ENCODE measurements around the gene STRA6.

The STRA6 gene

GRCh38 chr15:74159773-74160172 lies 42.8 kb downstream of the STRA6 start:
- DNase-seq, result no peak

- DNase-seq, result no peak
Observed at GRCh38 chr15:74158855-74159650, 43.5 kb downstream of the STRA6 start.

GRCh38 chr15:74157868-74158827 lies 44.4 kb downstream of the STRA6 start:
- no peak for DNase-seq

DNA sequence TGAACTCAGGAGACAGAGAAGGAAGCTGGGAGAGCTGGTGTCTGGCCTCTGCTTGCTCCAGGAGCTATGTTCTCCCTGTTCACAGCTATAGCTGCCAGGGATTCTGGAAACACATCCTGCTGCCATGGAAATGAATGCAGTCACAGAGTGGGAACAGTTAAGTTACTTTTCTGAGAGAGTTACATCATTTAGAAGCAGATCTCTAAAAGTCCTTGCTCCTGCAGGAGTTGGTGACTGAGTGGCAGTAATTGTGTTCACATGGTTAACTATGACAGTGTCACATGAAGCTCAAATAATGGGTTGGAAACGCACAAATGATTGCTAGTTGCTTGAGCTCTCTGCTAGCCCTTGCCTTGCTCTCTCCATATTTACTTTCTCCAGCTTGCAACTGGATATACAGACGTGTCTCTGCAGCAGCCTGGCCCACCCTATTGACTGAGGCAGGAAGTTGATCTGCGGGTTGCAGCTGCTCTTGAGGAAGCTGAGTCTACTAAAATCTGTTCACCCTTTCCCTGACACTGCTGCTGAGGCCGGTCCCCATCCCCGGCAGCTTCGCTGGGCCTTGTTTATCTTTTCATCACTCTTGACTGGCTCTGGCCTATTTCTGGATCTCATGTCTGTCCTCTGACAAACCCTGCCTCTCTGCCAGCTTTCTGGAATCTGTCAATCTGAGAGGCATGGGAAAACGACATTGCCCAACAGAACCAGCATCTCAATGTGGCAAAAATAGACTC lies 45.7 kb downstream of the STRA6 start:
- no peak for DNase-seq

- DNase-seq, result no peak
Observed at GRCh38 chr15:74155766-74156417, 46.7 kb downstream of the STRA6 start.

GRCh38 chr15:74147051-74147450 lies 55.5 kb downstream of the STRA6 start:
- no peak for DNase-seq

DNA sequence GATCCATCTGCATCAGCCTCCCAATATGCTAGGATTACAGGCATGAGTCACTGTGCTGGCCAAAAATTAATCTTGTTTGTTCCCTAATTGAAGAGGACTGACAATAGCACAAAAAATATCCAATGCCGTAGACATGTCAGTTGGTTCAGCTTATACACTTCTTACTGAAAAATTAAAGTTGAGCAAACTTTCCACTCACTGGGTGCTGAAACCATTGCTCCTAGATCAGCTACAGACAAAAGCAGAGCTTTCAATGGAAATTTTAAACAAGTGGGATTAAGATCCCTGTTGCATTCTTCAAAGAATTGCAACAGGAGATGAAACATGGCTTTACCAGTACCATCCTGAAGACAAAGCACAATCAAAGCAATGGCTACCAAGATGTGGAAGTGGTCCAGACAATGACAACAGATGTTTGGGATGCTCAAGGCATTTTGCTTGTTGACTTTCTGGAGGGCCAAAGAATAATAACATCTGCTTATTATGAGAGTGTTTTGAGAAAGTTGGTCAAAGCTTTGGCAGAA lies 56.2 kb downstream of the STRA6 start:
- no peak for DNase-seq

DNA sequence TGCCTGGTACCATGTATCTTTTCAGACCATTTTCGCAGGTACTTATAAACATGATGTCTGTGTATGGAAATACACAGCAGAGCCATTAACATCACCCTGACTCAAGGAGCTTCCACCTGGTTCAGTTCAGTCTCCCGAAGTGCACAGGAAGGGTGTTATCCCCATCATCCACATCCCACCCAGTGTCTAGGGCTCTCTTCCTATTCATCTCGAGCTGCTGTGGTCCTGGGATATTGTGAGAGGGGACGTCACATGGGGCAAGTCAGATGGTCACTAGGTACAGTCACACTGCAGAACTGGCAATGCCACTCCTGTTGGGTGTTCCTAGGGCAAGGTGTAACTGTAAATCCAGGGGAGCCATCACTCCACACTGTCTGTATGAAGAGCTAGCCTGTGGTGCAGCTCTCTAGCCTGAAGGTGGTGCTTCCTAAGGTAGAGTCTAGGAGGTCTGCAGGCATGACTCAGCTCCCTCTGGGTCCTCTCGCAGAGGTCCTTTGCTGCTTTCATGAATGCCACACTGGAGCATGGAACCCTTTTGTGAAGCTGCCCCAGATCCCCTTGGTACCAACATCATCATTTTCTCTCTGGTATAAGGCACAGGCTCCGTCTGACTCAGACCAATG lies 58.3 kb downstream of the STRA6 start:
- DNase-seq, result no peak

GRCh38 chr15:74141591-74141990 lies 61.0 kb downstream of the STRA6 start:
- DNase-seq, result no peak

GRCh38 chr15:74138642-74139041 lies 63.9 kb downstream of the STRA6 start:
- no peak for DNase-seq

DNA sequence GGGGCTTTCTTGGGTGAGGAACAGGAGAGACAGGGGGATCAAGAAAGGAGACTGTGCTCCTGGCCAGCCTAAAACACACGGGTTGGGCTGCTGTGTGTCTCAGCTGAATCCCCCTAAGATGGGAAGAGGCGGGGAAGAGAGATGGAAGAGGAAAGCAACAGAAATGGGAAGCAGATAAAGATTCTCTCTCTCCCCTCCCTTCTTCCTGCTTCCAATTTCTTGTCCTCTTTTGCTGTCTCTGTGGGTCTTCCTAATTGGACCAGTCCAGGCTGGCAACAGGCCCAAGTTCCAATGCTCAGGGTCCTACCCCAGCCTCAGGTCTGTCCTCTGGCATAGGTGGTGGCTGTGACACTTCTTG lies 65.1 kb downstream of the STRA6 start:
- DNase-seq, result no peak

DNA sequence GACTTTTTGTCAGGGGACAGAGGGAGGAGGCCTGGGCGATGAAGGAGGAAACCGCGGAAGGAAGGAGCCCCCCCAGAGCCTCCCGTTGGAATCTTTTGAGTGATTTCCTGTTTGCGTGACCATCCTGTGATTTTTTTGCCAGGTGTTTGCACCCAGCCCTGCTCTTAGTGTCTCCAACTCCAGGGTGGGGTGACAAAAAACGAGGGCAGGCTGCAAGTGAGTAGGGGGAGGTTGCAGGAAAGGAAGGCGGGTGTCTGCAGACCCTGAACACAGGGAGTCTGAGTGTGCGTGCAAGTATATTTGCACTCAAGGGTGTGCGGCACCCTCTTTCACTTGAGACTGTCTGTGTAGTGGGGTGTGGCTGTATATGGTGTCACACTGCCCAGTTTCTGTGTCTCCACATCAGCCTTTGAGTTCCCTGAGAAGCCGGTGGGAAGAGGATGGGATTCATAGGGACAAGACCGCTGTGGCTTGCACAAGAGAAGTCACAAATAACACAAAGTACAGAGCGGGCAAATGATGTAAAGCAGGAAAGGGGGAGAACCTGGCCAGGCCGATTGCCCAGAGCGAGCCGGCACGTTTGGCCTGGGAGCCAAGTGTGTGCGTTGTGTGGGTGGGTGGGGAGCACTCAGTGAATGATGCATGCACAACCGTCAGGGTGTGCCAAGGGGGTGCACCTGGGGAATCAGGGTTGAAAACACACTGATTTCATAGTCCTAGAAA lies 65.6 kb downstream of the STRA6 start:
- DNase-seq, result no peak

- DNase-seq, result no peak
Observed at GRCh38 chr15:74136540-74136813, 66.1 kb downstream of the STRA6 start.

DNA sequence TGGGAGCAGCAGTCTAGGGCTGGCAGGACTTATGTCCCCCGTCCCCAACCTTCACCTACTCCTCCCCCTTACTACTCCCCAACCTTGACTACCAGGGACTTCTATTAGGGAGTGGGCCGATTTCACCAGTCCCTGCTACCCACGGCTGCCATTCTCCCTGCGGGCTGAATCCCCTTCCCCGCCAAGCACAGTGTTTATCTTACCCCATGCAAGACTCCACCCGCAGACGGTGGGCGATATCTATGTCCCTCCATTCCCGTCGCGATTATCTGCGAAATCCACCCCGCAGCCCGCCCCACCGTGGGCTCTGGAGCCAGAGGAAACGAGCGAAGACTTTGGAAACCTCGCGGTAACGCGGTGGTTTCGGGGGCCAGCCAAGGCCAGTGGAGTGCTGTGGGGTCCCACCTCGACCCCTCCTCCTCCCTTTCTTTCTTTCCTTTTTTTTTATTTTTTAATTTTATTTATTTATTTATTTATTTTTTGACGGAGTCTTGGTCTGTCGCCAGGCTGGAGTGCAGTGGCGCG lies 67.5 kb downstream of the STRA6 start:
- no peak for DNase-seq

GRCh38 chr15:74134387-74135027 lies 68.1 kb downstream of the STRA6 start:
- no peak for DNase-seq

DNA sequence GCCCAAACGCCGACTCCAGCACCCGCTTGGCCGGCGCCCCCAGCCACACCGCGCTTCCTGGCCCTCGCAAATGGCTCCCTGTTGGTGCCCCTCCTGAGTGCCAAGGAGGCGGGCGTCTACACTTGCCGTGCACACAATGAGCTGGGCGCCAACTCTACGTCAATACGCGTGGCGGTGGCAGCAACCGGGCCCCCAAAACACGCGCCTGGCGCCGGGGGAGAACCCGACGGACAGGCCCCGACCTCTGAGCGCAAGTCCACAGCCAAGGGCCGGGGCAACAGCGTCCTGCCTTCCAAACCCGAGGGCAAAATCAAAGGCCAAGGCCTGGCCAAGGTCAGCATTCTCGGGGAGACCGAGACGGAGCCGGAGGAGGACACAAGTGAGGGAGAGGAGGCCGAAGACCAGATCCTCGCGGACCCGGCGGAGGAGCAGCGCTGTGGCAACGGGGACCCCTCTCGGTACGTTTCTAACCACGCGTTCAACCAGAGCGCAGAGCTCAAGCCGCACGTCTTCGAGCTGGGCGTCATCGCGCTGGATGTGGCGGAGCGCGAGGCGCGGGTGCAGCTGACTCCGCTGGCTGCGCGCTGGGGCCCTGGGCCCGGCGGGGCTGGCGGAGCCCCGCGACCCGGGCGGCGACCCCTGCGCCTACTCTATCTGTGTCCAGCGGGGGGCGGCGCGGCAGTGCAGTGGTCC lies 68.7 kb downstream of the STRA6 start:
- DNase-seq, result no peak

- no peak for DNase-seq
Observed at GRCh38 chr15:74132681-74133651, 69.6 kb downstream of the STRA6 start.

DNA sequence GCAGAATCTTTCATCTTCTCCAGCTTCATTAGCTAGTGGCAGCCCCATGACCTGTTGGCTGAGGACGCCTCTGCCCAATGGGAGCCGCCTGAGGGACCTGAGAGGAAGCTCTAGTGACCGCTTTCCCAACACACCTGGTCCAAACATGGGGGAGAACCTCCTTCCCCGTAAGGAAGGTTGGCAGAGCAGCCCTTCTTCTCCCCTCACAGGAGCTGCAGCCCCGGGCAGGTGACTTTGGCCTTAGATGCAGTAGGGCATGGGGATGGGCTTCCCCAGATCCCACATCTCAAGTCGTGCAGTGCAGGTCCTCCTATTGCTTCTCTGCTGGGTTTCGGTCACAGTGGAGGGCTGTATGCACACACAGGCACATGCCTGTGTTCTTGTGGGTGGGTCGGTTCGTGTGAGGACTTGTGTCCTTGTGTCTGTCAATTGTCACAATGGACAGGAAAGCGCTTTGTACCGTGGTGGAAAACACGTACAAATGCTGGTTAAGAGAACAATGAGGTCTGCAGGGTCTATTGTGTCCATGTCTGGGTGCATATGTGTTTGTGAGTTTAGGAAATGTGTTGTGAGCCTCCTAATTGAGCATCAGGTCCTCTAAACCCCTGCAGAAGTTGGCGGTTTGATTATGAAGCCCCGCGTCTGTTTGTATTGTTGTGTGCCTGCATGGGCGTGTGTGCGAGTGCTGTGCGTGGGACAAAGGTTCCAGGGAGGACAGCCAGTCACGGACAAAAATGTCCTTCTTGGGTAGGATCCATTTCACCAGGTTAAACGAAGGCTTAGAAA lies 70.8 kb downstream of the STRA6 start:
- no peak for DNase-seq
